Measurements from ENCODE around the gene HRG.

The HRG gene

GRCh38 chr3:186663361-186664118, 2.3 kb upstream of the HRG start:
- Histone ChIP-seq H3K9me3 (ENCODE audit: insufficient read depth, low read depth, low read length) (no peaks in the 10 kb centered on the region), H3K4me1 (ENCODE audit: insufficient read depth, low read length, poor library complexity, severe bottlenecking) (no peaks in the 10 kb centered on the region), H4K20me1 (ENCODE audit: insufficient read depth, low read length, poor library complexity, severe bottlenecking) (no peaks in the 10 kb centered on the region), H3K4me2 (ENCODE audit: low read depth, low read length, poor library complexity, severe bottlenecking) (no peak overlapping the region), H3K4me3 (ENCODE audit: low read length, poor library complexity, severe bottlenecking) (no peak overlapping the region), H3K9me2 (replicated peaks; ENCODE audit: low read depth, low read length) (no peaks in the 10 kb centered on the region), H2AFZ (ENCODE audit: low read length) (no peak overlapping the region), H3F3A (ENCODE audit: low read depth) (no peaks in the 10 kb centered on the region), H3K36me3 (ENCODE audit: insufficient read depth, low read length) (no peaks in the 10 kb centered on the region), H3K27me3 (ENCODE audit: insufficient read depth, low read length, poor library complexity, severe bottlenecking) (no peaks in the 10 kb centered on the region), H3K9ac (ENCODE audit: low read depth, low read length, poor library complexity, severe bottlenecking) (no peak overlapping the region), H3K79me2 (ENCODE audit: insufficient read depth, low read length) (no peaks in the 10 kb centered on the region)
- no peak for TF ChIP-seq CTCF (conservative IDR thresholded peaks at IDR 0.05; ENCODE audit: low read length)
- TF ChIP-seq EZH2phosphoT487 (IDR thresholded peaks at IDR 0.05; ENCODE audit: borderline replicate concordance): no peak

GRCh38 chr3:186664119-186664495, 1.7 kb upstream of the HRG start:
- Histone ChIP-seq H3K36me3 (ENCODE audit: insufficient read depth, low read length) (no peaks in the 10 kb centered on the region), H3K4me3 (ENCODE audit: low read length, poor library complexity, severe bottlenecking) (no peak overlapping the region), H4K20me1 (ENCODE audit: insufficient read depth, low read length, poor library complexity, severe bottlenecking) (no peaks in the 10 kb centered on the region), H3K4me2 (ENCODE audit: low read depth, low read length, poor library complexity, severe bottlenecking) (no peak overlapping the region), H3K9me3 (ENCODE audit: insufficient read depth, low read depth, low read length) (no peaks in the 10 kb centered on the region), H3K9ac (ENCODE audit: low read depth, low read length, poor library complexity, severe bottlenecking) (no peak overlapping the region), H3K79me2 (ENCODE audit: insufficient read depth, low read length) (no peaks in the 10 kb centered on the region), H3K9me2 (replicated peaks; ENCODE audit: low read depth, low read length) (no peaks in the 10 kb centered on the region), H3K27me3 (ENCODE audit: insufficient read depth, low read length, poor library complexity, severe bottlenecking) (no peaks in the 10 kb centered on the region), H3K4me1 (ENCODE audit: insufficient read depth, low read length, poor library complexity, severe bottlenecking) (no peaks in the 10 kb centered on the region), H3F3A (ENCODE audit: low read depth) (no peaks in the 10 kb centered on the region), H2AFZ (ENCODE audit: low read length) (no peak overlapping the region)
- TF ChIP-seq EZH2phosphoT487 (IDR thresholded peaks at IDR 0.05; ENCODE audit: borderline replicate concordance) (no peak), CTCF (conservative IDR thresholded peaks at IDR 0.05; ENCODE audit: low read length) (no peak)

GRCh38 chr3:186664506-186664905, 1.3 kb upstream of the HRG start:
- Histone ChIP-seq H3K9me3 (ENCODE audit: insufficient read depth, low read depth, low read length) (no peaks in the 10 kb centered on the region), H3K4me2 (ENCODE audit: low read depth, low read length, poor library complexity, severe bottlenecking) (no peak overlapping the region), H3K4me3 (ENCODE audit: low read length, poor library complexity, severe bottlenecking) (no peak overlapping the region), H3F3A (ENCODE audit: low read depth) (no peaks in the 10 kb centered on the region), H2AFZ (ENCODE audit: low read length) (no peak overlapping the region), H3K9me2 (replicated peaks; ENCODE audit: low read depth, low read length) (no peaks in the 10 kb centered on the region), H3K9ac (ENCODE audit: low read depth, low read length, poor library complexity, severe bottlenecking) (no peak overlapping the region), H3K27me3 (ENCODE audit: insufficient read depth, low read length, poor library complexity, severe bottlenecking) (no peaks in the 10 kb centered on the region), H3K36me3 (ENCODE audit: insufficient read depth, low read length) (no peaks in the 10 kb centered on the region), H3K4me1 (ENCODE audit: insufficient read depth, low read length, poor library complexity, severe bottlenecking) (no peaks in the 10 kb centered on the region), H4K20me1 (ENCODE audit: insufficient read depth, low read length, poor library complexity, severe bottlenecking) (no peaks in the 10 kb centered on the region), H3K79me2 (ENCODE audit: insufficient read depth, low read length) (no peaks in the 10 kb centered on the region)
- TF ChIP-seq EZH2phosphoT487 (IDR thresholded peaks at IDR 0.05; ENCODE audit: borderline replicate concordance) (no peak), CTCF (conservative IDR thresholded peaks at IDR 0.05; ENCODE audit: low read length) (no peak)
